GM12878 (cell line): ENCODE data around the gene SYPL1.

Experiments used
- CBFB ChIP-seq: IDR thresholded peaks from 2 replicates; pipeline ENCODE4 v1.6.1; 2016; ENCODE audit warnings: antibody characterized with exemption, low read depth
- DPF2 ChIP-seq: fragments of 450-650 bp; IDR thresholded peaks from 2 replicates; pipeline ENCODE4 v1.6.1; 2017; ENCODE audit warnings: mild to moderate bottlenecking
- EGR1 ChIP-seq, 2 experiments: IDR thresholded peaks; 1 replicate in 1 of 2; 2 replicates in 1 of 2; pipeline ENCODE4 v1.6.1; 2011 to 2012; ENCODE audit warnings: low read depth in 2 of 2, low read length in 2 of 2, borderline replicate concordance in 1 of 2, mild to moderate bottlenecking in 1 of 2, moderate library complexity in 1 of 2
- FOS ChIP-seq: IDR thresholded peaks from 3 replicates; pipeline ENCODE4 v1.6.1; 2011; ENCODE audit warnings: borderline replicate concordance; ENCODE audit not compliant: insufficient read length; ENCODE audit errors: extremely low read depth
- MXI1 ChIP-seq: fragments of 150-350 bp; IDR thresholded peaks from 2 replicates; pipeline ENCODE4 v1.6.1; 2011; ENCODE audit warnings: low read depth, mild to moderate bottlenecking, inconsistent platforms, low read length, improper control_type of control experiment
- PAX5 ChIP-seq: IDR thresholded peaks from 2 replicates; pipeline ENCODE4 v1.6.1; 2011; ENCODE audit warnings: low read depth, low read length, borderline replicate concordance
- SIN3A ChIP-seq: IDR thresholded peaks from 2 replicates; pipeline ENCODE4 v1.6.1; 2012; ENCODE audit warnings: low read depth, low read length, improper control_type of control experiment
- SKIL ChIP-seq: fragments of 450-650 bp; IDR thresholded peaks from 2 replicates; pipeline ENCODE4 v1.6.1; 2017; ENCODE audit warnings: mild to moderate bottlenecking, low read depth, inconsistent platforms; ENCODE audit not compliant: poor library complexity, severe bottlenecking
- SUZ12 ChIP-seq: fragments of 200-600 bp; sonication (generic); IDR thresholded peaks from one replicate; pipeline ENCODE4 v1.6.1; 2018; ENCODE audit warnings: antibody characterized with exemption, mild to moderate bottlenecking; ENCODE audit not compliant: unreplicated experiment
- TCF7 ChIP-seq: IDR thresholded peaks from 2 replicates; pipeline ENCODE4 v1.6.1; 2014; ENCODE audit warnings: antibody characterized with exemption, borderline replicate concordance
- USF2 ChIP-seq: IDR thresholded peaks from 2 replicates; pipeline ENCODE4 v1.6.1; 2011; ENCODE audit warnings: low read depth, low read length, improper control_type of control experiment, borderline replicate concordance
- YY1 ChIP-seq: IDR thresholded peaks from 2 replicates; pipeline ENCODE4 v1.6.1; 2011; ENCODE audit warnings: low read depth, mild to moderate bottlenecking, low read length
- ZNF592 ChIP-seq: fragments of 450-650 bp; IDR thresholded peaks from 2 replicates; pipeline ENCODE4 v1.6.1; 2017; ENCODE audit warnings: mild to moderate bottlenecking, moderate library complexity

- TF ChIP-seq PAX5 (no peak), EGR1 (IDR thresholded peaks at IDR 0.05; ENCODE audit: borderline replicate concordance in 1 of 2, low read depth in 2 of 2, low read length in 2 of 2) (no peak), DPF2 (no peak), YY1 (no peak), CBFB (no peak), TCF7 (no peak), SUZ12 (no peak), USF2 (no peak), ZNF592 (no peak), FOS (no peak), SKIL (no peak), SIN3A (no peak), MXI1 (no peak)
These were observed 7.6 kb upstream of the SYPL1 start for GRCh38 chr7:106119719-106120118.
